Gastroesophageal sphincter (tissue), 4 donors: ENCODE measurements around the gene SMCHD1. TPM values are rescaled to one million over a fixed set of nuclear protein-coding genes. Genes with fewer than 3 reads are reported as not detected.
A peak's percentile ranks its signal among the peaks of the same experiment; 100 is the strongest.

Experiments
- ATAC-seq: fragments of 150-250 bp; one replicate; pipeline ENCODE4 v1.9.1; 2016; ENCODE audit warnings: mild to moderate bottlenecking, moderate library complexity
- H3K27ac ChIP-seq, 4 donors: fragments of 200-600 bp; sonication (generic) in 3 of 4; 1 replicate in 3 of 4; 2 replicates in 1 of 4; pipeline ENCODE4 v1.5.1; 2016 to 2019
- H3K27me3 ChIP-seq: fragments of 200-600 bp; sonication (generic); one replicate; pipeline ENCODE4 v1.5.1; 2019
- H3K36me3 ChIP-seq, 2 donors: fragments of 200-600 bp; sonication (generic); one replicate each; pipeline ENCODE4 v1.5.1; 2019; ENCODE audit warnings: control low read depth in 1 of 2
- H3K4me1 ChIP-seq, 3 donors: fragments of 200-600 bp; sonication (generic); 1 replicate in 2 of 3; 2 replicates in 1 of 3; pipeline ENCODE4 v1.5.1; 2016 to 2019; ENCODE audit warnings: control low read depth in 2 of 3
- H3K4me3 ChIP-seq, 2 donors: fragments of 200-600 bp; sonication (generic); one replicate each; pipeline ENCODE4 v1.5.1; 2019; ENCODE audit warnings: mild to moderate bottlenecking in 1 of 2, moderate library complexity in 1 of 2
- H3K9me3 ChIP-seq, 3 donors: fragments of 200-600 bp; sonication (generic); one replicate each; pipeline ENCODE4 v1.5.1; 2017 to 2019; ENCODE audit warnings: control low read depth in 2 of 3
- EP300 ChIP-seq: sonication (generic); formaldehyde crosslinking; IDR thresholded peaks from one replicate; pipeline ENCODE4 v1.6.1; 2017; ENCODE audit warnings: antibody characterized with exemption, mild to moderate bottlenecking
- POLR2A ChIP-seq, 2 donors: fragments of 450-650 bp; IDR thresholded peaks; one replicate each; pipeline ENCODE4 v1.6.1; 2017; ENCODE audit warnings: antibody characterized with exemption in 2 of 2, mild to moderate bottlenecking in 2 of 2, moderate library complexity in 1 of 2
- POLR2AphosphoS5 ChIP-seq: sonication (generic); formaldehyde crosslinking; IDR thresholded peaks from one replicate; pipeline ENCODE4 v1.6.1; 2017; ENCODE audit warnings: antibody characterized with exemption
- WGBS, 2 donors: methylation state at CpG; one replicate each; pipeline ENCODE4 v1.1.5; 2018; ENCODE audit warnings: low coverage in 1 of 2; 5-methylcytosine and 5-hydroxymethylcytosine counted together
- total RNA-seq, 4 donors: library from RNA; depleted of rRNA; stranded (reverse); fragments of >200 nt; gene quantifications; one replicate each; pipeline ENCODE4 v1.1.0, GENCODE V29; 2016
- TF ChIP-seq, protein P1 (sequence below), 4 experiments: fragments of 200-600 bp in 2 of 4; fragments of 450-650 bp in 2 of 4; sonication (generic) in 1 of 4; IDR thresholded peaks; one replicate each; pipeline ENCODE4 v1.5.1; 2017 to 2019; ENCODE audit warnings: antibody characterized with exemption in 4 of 4, mild to moderate bottlenecking in 2 of 4, moderate library complexity in 2 of 4

SMCHD1 gene
- total RNA-seq, 4 donors from 2014 or later: 49.8 to 85.6 (median 68.0) TPM

DNA sequence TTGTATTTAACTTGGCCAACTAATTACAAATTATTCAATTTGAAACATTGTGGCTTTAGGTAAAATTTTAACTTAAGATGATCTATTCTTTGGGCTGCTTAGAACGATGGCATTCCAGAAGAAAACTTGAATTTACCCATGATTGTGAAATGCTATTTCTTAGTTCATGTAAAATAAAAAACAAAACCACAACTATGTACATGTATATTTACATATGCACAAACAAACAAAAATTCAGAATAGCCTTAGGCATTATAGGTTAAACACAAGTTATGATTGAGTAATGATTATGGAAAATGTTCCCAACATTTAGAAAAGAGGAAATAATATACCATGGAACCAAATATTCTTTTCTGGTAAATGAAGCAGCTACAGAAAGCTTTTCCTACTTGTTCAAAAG is 3.5 kb upstream of the SMCHD1 start:
- H3K9me3 ChIP-seq: no peaks in the 10 kb centered on the region
- no peak for ATAC-seq
- H3K27ac ChIP-seq: no peak overlapping the region
- WGBS, 2 donors: 90 to 100% methylated on average over 1 of the region's 1 CpG
- TF ChIP-seq EP300 (no peak), POLR2AphosphoS5 (no peak), POLR2A (IDR thresholded peaks at IDR 0.05) (no peak)
- TF ChIP-seq, protein P1, sequence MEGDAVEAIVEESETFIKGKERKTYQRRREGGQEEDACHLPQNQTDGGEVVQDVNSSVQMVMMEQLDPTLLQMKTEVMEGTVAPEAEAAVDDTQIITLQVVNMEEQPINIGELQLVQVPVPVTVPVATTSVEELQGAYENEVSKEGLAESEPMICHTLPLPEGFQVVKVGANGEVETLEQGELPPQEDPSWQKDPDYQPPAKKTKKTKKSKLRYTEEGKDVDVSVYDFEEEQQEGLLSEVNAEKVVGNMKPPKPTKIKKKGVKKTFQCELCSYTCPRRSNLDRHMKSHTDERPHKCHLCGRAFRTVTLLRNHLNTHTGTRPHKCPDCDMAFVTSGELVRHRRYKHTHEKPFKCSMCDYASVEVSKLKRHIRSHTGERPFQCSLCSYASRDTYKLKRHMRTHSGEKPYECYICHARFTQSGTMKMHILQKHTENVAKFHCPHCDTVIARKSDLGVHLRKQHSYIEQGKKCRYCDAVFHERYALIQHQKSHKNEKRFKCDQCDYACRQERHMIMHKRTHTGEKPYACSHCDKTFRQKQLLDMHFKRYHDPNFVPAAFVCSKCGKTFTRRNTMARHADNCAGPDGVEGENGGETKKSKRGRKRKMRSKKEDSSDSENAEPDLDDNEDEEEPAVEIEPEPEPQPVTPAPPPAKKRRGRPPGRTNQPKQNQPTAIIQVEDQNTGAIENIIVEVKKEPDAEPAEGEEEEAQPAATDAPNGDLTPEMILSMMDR (IDR thresholded peaks at IDR 0.05): no peak
- no peaks in the 10 kb centered on the region for H3K27me3 ChIP-seq
- no peak overlapping the region for H3K4me3 ChIP-seq
- H3K36me3 ChIP-seq: no peaks in the 10 kb centered on the region
- H3K4me1 ChIP-seq: peaks cover 0 to 9% (median 0%) of the 10 kb centered on the region in 3 donors

DNA sequence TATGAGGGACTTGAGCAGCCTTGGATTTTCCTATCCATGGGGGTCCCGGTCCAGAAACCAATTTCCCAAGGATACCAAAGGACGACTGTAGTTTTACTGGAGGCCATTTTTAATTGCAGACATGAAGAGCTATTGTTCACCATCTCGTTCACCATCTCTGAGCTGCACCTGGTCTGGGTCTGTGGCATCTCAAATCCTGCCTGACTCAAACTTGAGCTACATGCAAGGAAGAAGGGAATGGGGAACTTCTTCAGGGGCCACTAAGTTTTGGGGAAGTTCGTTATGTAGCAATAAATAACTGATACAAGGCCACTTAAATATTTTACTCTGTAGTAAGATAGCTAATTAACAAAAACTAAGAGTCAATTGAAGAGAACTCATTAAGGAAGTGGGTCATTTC is 2.1 kb upstream of the SMCHD1 start:
- WGBS, 2 donors: 84% methylated on average over 4 of the region's 4 CpGs
- H3K9me3 ChIP-seq: no peaks in the 10 kb centered on the region
- no peaks in the 10 kb centered on the region for H3K36me3 ChIP-seq
- no peaks in the 10 kb centered on the region for H3K27me3 ChIP-seq
- TF ChIP-seq, protein P1 (IDR thresholded peaks at IDR 0.05): no peak
- TF ChIP-seq POLR2AphosphoS5 (no peak), EP300 (no peak), POLR2A (IDR thresholded peaks at IDR 0.05) (no peak)
- H3K4me1 ChIP-seq: peaks cover 0 to 24% (median 2%) of the 10 kb centered on the region in 3 donors
- no peak for ATAC-seq
- no peak overlapping the region for H3K27ac ChIP-seq
- H3K4me3 ChIP-seq: no peak overlapping the region

DNA sequence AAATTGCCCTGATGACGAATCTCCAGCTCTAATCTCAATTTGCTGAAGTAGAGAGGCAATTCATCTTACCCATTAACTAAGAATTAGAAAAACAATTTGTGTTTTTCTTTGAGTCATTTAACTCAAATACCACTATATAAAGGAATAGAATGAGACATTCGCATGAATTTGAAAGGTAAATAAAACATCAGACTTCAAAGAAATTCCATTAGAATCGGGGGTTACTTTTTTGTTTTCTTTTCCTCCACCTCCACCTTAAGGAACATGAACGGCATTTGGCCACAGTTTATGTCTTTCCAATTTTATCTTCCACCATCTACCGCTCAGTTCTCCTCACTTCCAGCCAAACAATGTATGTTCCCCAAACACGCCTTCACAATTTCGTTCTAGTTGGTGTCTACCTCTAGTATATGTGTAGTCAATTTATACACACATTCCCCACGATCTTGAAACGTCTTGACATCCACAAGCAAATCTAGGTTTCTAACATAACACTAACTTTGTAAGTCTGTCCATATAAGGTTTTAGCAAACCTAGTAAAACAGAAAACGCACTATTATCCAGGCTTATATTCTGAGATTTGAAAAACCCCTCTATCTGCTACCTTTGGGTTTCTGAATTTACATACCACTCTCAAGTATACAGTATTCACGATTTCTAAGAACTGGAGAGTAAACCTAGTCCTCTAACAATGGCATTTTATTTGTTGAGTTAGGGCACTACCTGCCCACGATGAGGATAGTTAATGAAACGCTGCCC is 1.2 kb upstream of the SMCHD1 start:
- H3K4me1 ChIP-seq: peaks cover 0 to 33% (median 4%) of the 10 kb centered on the region in 3 donors
- peak overlapping the region; percentile 86 to 100 (median 98) for H3K27ac ChIP-seq
- H3K27me3 ChIP-seq: no peaks in the 10 kb centered on the region
- H3K4me3 ChIP-seq: peak overlapping the region; percentile 73 to 89
- H3K9me3 ChIP-seq: no peaks in the 10 kb centered on the region
- ATAC-seq: no peak
- TF ChIP-seq POLR2AphosphoS5 (no peak), EP300 (no peak), POLR2A (IDR thresholded peaks at IDR 0.05) (no peak)
- TF ChIP-seq, protein P1 (IDR thresholded peaks at IDR 0.05): no peak
- 43 to 56% methylated on average over 13 of the region's 13 CpGs for WGBS, 2 donors
- H3K36me3 ChIP-seq: no peaks in the 10 kb centered on the region

DNA sequence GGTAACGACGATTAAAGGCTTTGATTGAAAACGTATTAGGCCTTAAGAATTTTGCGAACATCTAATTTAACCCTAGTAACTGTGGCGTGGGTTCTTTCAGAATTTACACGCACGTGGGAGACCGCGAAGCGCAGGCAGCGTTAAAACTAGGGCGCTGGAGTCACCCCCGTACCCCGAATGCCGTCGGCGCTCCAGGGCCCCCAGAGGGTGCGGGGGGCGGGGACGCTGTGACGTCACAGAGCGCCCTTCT is 673 bp upstream of the SMCHD1 start:
- TF ChIP-seq POLR2A (IDR thresholded peaks at IDR 0.05): no peak
- TF ChIP-seq POLR2AphosphoS5: no peak
- TF ChIP-seq, protein P1 (IDR thresholded peaks at IDR 0.05): no peak
- TF ChIP-seq EP300: no peak
- Histone ChIP-seq H3K27me3 (no peaks in the 10 kb centered on the region), H3K27ac (peak overlapping the region; percentile 86 to 100 (median 98)), H3K36me3 (no peaks in the 10 kb centered on the region), H3K4me1 (peaks cover 0 to 38% (median 4%) of the 10 kb centered on the region in 3 donors), H3K9me3 (no peaks in the 10 kb centered on the region), H3K4me3 (peak overlapping the region; percentile 73 to 89)
- peak; percentile 14 for ATAC-seq
- 0 to 2% methylated on average over 5 of the region's 22 CpGs for WGBS, 2 donors

DNA sequence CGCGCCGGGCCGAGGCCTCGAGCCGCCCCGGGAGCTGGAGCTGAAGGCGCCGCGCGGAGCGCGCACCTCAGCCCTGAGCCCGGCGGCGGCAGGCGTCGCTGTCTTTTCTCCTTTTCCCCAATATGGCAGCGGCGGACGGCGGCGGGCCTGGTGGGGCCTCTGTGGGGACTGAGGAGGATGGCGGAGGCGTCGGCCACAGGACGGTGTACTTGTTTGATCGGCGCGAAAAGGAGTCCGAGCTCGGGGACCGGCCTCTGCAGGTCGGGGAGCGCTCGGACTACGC is 369 bp downstream of the SMCHD1 start:
- TF ChIP-seq POLR2AphosphoS5 (no peak), EP300 (no peak), POLR2A (IDR thresholded peaks at IDR 0.05) (no peak)
- TF ChIP-seq, protein P1 (IDR thresholded peaks at IDR 0.05): peak in 2 of 4 experiments; percentile 1 to 3
- no CpG with 5 or more reads among the region's 37 CpGs for WGBS, 2 donors
- peak overlapping the region; percentile 86 to 100 (median 98) for H3K27ac ChIP-seq
- H3K9me3 ChIP-seq: no peaks in the 10 kb centered on the region
- H3K27me3 ChIP-seq: no peaks in the 10 kb centered on the region
- H3K4me3 ChIP-seq: peak overlapping the region; percentile 73 to 89
- no peak for ATAC-seq
- H3K36me3 ChIP-seq: no peaks in the 10 kb centered on the region
- peaks cover 0 to 41% (median 4%) of the 10 kb centered on the region in 3 donors for H3K4me1 ChIP-seq
